H1 (cell line): Measurements from ENCODE around the gene IST1. TPM values are rescaled to one million over a fixed set of nuclear protein-coding genes. Genes with fewer than 3 reads are reported as not detected.

Experiments used
- KDM4A ChIP-seq: IDR thresholded peaks from one replicate; pipeline ENCODE4 v1.7.1; 2012; ENCODE audit warnings: low read depth, mild to moderate bottlenecking, moderate library complexity, low read length, inconsistent platforms; ENCODE audit not compliant: severe bottlenecking
- KDM5A ChIP-seq: fragments of 200-600 bp; IDR thresholded peaks from 2 replicates; pipeline ENCODE4 v1.7.1; 2012; ENCODE audit warnings: mild to moderate bottlenecking, low read length, inconsistent platforms, mixed read lengths
- polyA plus RNA-seq, 7 experiments: library from polyadenylated mRNA; depleted of rRNA in 3 of 7; stranded (reverse) in 5 of 7; unstranded in 2 of 7; fragments of >200 nt in 5 of 7; fragments of 200-250 nt in 2 of 7; gene quantifications; 1 replicate in 5 of 7; 2 replicates in 1 of 7; 4 replicates in 1 of 7; pipeline versions ENCODE4 v1.2.1 to v1.2.3, GENCODE V29; 2011 to 2013; ENCODE audit warnings: missing spikeins in 2 of 7, mixed read lengths in 2 of 7
- total RNA-seq: library from RNA; stranded (reverse); fragmentation: NEBNext Ultra II Directional; extraction: Animal tissue kit (Norgen Biotek cat#: 25700); gene quantifications from 2 replicates; pipeline ENCODE4 v1.2.1, GENCODE V29; 2021

Gene IST1
- total and polyA plus RNA-seq, 2 of the 8 experiments (the other 6 are each of a cell fraction or from before 2014, with no cell fraction given): 190 to 248 TPM

DNA sequence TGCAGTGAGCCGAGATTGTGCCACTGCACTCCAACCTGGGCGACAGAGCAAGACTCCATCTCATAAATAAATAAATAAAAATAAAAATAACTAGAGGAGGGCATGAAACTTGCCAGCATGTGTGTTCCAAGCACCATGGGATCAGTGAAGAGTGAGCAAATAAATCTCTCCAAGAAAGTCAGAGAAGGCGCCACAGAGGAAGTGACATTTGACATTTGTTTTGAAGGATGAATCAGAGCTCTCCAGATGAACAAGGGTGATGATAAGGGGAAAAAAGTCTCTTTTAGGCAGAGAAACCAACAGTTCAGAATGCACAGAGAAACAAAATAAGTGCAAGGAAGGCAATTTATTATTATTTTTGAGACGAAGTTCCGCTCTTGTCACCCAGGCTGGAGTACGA lies 50.3 kb downstream of the IST1 start (continued):
- TF ChIP-seq KDM4A: no peak
- TF ChIP-seq KDM5A: no peak
